ENCODE data around the gene AQP6.

AQP6 gene, protein sequence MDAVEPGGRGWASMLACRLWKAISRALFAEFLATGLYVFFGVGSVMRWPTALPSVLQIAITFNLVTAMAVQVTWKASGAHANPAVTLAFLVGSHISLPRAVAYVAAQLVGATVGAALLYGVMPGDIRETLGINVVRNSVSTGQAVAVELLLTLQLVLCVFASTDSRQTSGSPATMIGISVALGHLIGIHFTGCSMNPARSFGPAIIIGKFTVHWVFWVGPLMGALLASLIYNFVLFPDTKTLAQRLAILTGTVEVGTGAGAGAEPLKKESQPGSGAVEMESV

GRCh38 chr12:49972641-49973360 is at the start of gene AQP6:
Gene AQP6, plus strand, starts transcription at chr12:49972947. Its CDS starts 227 bp downstream, at chr12:49973174.
- DNase-seq = no peak

DNA sequence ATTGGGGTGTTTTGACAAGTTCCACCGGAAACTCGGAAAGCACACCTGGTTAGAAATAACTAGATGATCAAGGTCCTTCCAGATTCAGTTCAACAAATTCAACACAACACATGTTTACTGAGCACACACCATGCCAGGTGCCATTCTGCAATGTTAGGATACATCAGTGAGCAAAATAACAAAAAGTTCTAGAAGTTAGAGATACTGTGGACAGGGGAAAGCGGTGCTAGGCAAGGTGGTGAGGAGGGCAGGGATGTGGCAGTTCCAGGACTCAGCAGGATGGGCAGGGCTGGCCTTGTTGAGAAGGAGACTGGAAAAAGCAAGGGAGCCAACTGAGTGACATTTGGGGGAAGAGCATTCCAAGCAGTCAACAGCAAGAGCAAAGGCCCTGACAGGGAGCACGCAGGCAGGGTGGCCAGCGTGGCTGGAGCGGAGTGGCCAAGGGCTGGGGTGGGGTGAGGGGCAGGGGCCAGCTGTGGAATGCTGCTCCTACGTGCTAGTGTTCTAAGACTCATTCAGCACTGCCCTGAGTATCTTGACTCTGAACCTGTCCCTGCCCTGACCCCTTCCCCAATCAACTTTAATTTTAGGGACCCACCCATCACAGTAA is 49.6 kb upstream of the AQP6 start:
- DNase-seq = no peak

DNA sequence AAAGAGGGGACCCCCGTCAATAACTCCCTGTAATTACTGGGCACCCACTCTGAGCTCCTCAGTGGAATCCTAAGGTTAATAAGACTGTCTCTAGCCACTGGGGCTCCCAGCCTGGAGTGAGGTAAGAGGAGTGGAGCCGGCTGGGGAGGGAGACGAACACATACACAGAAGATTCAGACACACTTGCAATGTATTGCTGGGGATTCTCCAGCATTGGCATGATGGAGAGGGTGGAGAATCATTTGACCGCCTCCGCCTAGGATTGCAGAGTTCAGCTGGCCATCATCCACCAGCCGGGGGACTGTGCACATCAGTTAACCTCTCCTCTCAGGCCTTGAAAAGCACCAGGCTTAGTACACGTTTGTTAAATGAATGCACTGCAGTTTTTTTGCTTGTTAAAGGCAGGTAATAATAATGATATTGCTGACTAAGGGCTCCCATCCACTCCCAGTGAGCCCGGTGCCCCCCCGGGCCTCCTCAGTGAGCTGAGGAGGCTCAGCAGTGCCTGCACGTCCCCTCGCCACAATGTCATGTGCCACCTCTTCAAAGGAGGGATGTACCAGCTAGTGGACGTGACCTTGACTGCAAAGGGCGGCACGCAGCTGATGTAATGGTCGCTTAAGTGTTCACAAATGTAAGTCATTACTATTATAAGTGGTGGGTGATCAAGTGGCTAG is 48.7 kb upstream of the AQP6 start:
- DNase-seq = no peak

DNA sequence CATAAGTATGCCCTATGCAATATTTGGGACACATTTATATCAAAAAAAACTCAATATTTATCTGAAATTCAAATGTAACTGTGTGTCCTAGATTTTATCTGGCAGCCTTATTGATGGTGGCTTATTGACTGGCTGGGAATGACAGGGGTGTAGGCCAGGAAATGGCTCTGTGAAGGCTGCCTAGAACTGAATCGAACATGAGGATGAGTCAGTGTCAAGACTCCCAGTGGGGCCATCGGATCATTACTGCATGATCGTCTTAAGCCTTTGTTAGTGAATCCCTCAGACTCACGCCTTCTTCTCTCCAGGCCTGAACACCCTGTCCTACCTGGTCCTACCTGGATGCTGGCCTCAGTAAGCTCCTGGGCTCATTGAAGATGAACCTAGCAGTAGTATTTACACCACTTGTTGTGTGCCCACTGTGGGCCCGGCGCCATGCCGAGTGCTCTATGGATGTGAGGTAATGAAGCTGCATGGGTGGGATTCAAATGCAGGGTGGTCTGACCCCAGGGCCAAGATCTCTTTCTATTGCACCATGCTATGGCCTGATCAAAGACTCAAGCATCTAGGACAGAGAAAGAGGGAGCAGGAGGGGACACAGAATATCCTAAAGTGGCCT is 48.0 kb upstream of the AQP6 start:
- DNase-seq = no peak

DNA sequence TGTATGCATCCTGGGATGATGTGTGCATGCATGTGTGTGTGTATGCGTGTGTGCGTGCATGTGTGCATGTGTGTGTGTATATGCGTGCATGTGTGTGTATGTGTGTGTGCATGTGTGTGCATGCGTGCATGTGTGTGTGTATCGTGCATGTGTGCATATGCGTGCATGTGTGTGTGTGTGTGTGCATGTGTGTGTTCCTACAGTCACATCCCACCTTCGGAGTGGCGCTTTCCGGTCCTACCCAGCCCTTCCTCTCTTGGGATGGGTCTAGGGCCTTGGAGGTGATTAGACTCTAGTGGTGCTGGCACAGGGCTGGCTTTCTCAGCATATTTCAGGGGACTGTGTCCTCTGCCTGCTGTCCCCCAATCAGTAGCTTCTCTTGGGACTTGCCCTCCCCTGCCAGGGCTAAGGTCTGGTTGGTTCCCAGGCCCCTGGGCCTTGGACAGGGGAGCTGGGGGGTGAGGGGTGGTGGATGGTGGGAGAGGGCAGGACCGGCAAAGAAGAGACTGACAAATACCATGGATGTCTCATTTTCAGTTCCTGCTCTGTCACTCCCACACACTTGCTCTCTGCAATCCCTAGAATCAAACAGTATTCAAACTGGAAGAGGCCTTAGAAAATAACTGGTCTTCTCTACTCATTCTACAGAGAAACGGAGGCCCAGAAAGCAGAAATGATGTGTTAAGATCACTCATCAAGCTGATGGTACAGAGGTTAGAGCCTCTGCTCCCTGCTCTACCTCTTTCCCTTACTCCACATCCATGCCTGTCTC is 47.1 kb upstream of the AQP6 start:
- no peak for DNase-seq

DNA sequence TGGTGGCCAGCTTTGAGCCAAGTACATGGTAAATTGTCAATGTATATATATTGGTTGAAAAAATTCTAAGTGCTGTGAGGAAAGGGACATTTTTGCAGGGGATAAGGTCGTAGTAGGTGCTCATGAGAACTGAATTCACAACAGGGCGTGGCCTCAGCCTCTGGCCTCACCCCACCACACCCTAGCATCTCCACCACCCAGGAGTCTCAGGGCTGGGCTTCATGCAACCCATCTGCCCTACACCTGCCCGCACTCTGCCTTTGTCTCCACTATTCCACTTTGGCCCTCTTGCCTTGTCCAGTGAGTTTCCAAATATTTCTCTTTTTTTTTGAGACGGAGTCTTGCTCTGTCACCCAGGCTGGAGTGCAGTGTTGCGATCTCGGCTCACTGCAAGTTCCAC is 44.3 kb upstream of the AQP6 start:
- DNase-seq = no peak

DNA sequence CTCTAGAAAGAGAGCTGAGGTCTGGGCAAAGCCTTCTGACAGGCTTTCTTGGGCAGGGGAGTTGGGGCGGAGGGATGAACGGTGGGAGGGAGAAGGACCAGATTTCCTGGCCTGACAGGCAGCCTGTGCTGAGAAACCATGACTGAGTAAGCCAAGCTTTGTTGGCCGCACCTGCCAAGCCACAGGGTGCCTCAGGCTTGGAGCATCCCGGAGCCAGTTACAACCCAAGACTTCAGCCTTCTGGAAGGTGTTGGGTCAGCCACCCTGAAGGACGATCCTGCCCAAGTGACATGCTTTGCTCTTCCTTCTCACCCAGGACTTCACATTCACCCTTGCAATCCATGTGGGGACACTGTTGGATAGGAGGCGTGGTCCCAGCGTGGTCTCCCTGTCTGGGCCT is 43.2 kb upstream of the AQP6 start:
- DNase-seq = no peak

GRCh38 chr12:49930515-49931288 is 42.0 kb upstream of the AQP6 start:
- DNase-seq = no peak

GRCh38 chr12:49932023-49932422 is 40.7 kb upstream of the AQP6 start:
- DNase-seq = no peak

- DNase-seq = no peak
Measured at GRCh38 chr12:49932533-49933130, 40.1 kb upstream of the AQP6 start.

DNA sequence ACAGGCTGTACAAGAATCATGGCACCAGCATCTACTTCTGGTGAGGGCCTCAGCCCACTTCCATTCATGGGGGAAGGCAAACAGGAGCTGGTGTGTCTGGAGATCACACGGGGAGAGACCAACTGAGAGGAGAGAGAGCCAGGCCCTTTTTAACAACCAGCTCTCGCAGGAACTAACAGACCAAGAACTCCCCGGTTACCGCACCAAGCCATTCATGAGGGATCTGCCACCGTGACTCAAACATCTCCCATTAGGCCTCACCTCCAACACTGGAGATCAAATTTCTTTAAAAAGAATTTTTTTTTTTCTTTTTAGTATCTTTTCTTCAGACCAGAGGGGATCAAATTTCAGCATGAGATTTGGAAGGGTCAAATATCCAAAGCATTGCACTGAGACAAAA is 39.0 kb upstream of the AQP6 start:
- DNase-seq = no peak

GRCh38 chr12:49934505-49934904 is 38.2 kb upstream of the AQP6 start:
- DNase-seq = no peak

- no peak for DNase-seq
Measured at GRCh38 chr12:49936925-49937324, 35.8 kb upstream of the AQP6 start.

GRCh38 chr12:49937639-49938300 is 35.0 kb upstream of the AQP6 start:
- DNase-seq = no peak

- DNase-seq = no peak
Measured at GRCh38 chr12:49939307-49939706, 33.4 kb upstream of the AQP6 start.

DNA sequence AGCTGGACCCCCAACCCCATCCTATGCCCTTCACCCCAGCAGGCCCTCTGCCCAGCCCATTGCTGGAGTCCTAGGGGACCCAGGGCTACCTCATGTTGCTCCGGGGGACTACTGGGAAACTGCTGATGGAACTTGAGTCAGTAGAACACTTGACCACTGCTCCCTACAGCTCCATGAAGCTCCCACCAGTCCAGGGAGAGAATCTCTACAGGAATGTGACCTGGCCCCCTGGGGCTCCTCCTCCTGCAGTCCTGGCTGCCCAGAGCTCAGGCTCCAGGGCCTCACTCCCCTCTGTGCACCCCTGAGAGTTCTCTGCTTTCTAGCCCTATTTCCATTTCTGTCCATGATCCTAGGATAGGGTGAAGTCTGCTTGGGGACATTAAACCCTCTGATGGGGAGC is 33.0 kb upstream of the AQP6 start:
- no peak for DNase-seq

- no peak for DNase-seq
Measured at GRCh38 chr12:49941556-49942511, 30.9 kb upstream of the AQP6 start.

DNA sequence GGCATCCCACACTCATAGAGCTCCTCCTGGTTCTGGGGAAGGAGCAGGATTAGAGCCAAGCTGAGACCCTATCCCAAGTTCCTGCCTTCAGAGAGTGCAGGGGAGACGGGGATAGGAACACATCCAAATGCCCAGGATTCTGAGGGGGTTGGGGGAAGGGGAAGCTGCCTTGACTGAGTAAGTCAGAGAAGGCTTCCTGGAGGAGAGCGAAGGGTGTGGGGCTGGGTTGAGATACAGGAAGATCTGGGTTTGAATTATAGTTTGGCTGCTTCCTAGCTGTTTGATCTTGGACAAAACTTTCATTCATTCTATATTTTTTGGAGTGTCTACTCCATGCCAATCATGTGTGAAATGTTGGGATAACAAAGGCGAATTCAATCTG is 30.2 kb upstream of the AQP6 start:
- no peak for DNase-seq

DNA sequence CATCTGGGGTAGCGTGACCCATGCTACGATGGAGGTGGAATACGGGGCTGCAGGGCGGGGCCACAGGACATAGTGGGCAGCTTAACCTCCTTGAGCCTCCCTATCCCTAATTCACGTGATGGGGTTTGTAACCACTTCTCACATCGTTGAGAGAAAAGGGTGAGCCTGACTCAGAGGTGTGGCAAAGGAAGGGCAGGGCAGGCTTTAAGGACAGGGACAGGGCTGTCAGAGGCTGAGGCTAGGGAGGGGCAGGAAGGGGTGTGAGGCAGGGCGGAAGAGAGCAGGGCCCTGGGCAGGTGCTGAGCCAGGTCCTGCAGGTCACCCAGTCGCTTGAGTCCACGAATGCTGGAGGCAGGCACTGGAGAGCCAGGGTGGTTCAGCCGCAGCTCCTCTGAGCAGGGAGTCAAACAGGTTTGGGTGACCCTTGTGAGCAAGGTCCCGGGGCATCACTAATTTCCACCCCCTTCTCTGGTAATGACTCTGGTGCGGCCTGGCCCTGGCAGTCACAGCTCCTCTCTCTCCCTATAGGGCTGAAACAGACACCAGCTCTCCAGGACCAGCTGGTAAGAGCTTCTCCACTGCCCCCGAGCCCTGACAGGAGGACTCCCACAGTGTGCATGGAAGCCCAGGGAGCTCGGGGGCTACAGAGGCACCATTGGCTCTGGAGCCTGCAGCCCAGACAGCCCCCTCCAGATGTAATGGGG is 29.7 kb upstream of the AQP6 start:
- no peak for DNase-seq

Data from stimulated activated CD4-positive, alpha-beta T cell treated with anti-CD3 and anti-CD28 coated beads, Interleukin-15, amount 100 ng/mL, for 24 hours (primary cell).